ENCODE data around the gene KITLG. TPM values are rescaled to one million over a fixed set of nuclear protein-coding genes. Genes with fewer than 3 reads are reported as not detected.
"Not testable (repeated sequence)": the region's sequence is repeated elsewhere in the genome, so short reads cannot be mapped to it uniquely, and the experiment has no call there.

The KITLG gene
- total and polyA plus RNA-seq, 2 of the 8 experiments (the other 6 are each of a cell fraction or from before 2014, with no cell fraction given), result 1.3 to 7.8 TPM

DNA sequence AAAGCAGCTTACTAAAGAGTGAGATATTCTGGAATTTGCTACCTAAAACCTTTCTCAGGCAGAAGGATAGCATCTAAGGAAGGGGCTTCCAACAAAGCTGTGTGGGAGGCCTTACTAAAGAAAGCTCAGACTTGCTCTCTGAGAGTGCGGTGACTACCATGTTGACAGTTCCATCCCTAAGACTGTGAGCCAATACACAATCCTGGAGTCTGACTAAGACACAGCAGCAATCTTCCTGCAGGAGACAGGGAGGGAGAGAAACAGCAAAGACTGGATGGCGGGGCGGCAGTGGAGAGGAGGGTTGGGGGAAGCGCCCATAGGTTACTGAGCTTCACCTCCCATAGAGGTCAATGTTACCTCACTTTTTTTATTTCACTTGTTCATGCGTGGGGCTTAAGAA is 70.9 kb downstream of the KITLG start (continued):
- TF ChIP-seq SRF (IDR thresholded peaks at IDR 0.05; ENCODE audit: low read depth, low read length), result no peak
- TF ChIP-seq TCF12 (IDR thresholded peaks at IDR 0.05; ENCODE audit: low read depth, low read length), result no peak

DNA sequence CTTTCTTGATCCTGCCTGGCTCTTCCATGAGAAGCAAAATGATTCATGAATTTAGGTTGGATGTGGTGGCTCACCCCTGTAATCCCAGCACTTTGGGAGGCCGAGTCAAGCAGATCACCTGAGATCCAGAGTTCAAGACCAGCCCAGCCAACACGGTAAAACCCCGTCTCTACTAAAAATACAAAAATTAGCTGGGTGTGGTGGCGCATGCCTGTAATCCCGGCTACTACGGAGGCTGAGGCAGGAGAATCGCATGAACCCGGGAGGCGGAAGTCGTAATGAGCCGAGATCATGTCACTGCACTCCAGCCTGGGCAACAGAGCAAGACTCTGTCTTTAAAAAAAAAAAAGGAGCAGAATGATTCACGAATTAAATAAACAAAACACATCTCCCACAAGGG is 72.4 kb downstream of the KITLG start:
- H2BK15ac ChIP-seq (ENCODE audit: low read length); DNase-seq (ENCODE audit: low read depth in 1 of 2, low spot score in 2 of 2); H2BK12ac ChIP-seq (ENCODE audit: low read depth, low read length); H3K79me2 ChIP-seq (ENCODE audit: control insufficient read depth in 1 of 2, insufficient read depth in 2 of 2, low read length in 2 of 2); H3K4me2 ChIP-seq (ENCODE audit: insufficient read depth in 1 of 2, low read depth in 2 of 2, low read length in 2 of 2); CTCF ChIA-PET (ENCODE audit: partially characterized antibody); H2BK120ac ChIP-seq (replicated peaks; ENCODE audit: low read depth, low read length); H3K9me3 ChIP-seq (ENCODE audit: insufficient read depth in 2 of 2, low read depth in 1 of 2, low read length in 1 of 2); H3K14ac ChIP-seq (ENCODE audit: insufficient read length); H2BK20ac ChIP-seq (ENCODE audit: low read length); POLR2A ChIA-PET (ENCODE audit: partially characterized antibody); H3K56ac ChIP-seq (replicated peaks; ENCODE audit: insufficient read length, low read depth, low read length); H3K23ac ChIP-seq (ENCODE audit: insufficient read length); H3K4me3 ChIP-seq (ENCODE audit: extremely low read depth in 1 of 4, insufficient read depth in 2 of 4, low read depth in 3 of 4, low read length in 4 of 4); H2AK5ac ChIP-seq (ENCODE audit: low read depth, low read length); H3K79me1 ChIP-seq (ENCODE audit: low read depth, low read length); H3K9ac ChIP-seq (replicated peaks in 1 of 4; ENCODE audit: extremely low read depth in 1 of 4, low read depth in 3 of 4, low read length in 3 of 4); H3K18ac ChIP-seq (ENCODE audit: extremely low read depth, low read length); H2BK5ac ChIP-seq (ENCODE audit: low read depth, low read length); H3K27ac ChIP-seq (ENCODE audit: low read depth, low read length); H3K27me3 ChIP-seq (replicated peaks in 1 of 4; ENCODE audit: control insufficient read depth in 3 of 4, extremely low read depth in 1 of 4, insufficient read depth in 3 of 4, low read length in 3 of 4); FAIRE-seq; H4K20me1 ChIP-seq (replicated peaks in 1 of 2; ENCODE audit: control insufficient read depth in 1 of 2, insufficient read depth in 2 of 2, low read length in 2 of 2); H3K4me1 ChIP-seq (replicated peaks in 1 of 4; ENCODE audit: control insufficient read depth in 3 of 4, insufficient read depth in 4 of 4, low read length in 3 of 4); H2AFZ ChIP-seq (ENCODE audit: low read length); H3K36me3 ChIP-seq (ENCODE audit: control insufficient read depth in 2 of 4, insufficient read depth in 4 of 4, low read length in 3 of 4); H3K23me2 ChIP-seq (ENCODE audit: low read depth, low read length); H3K4ac ChIP-seq (replicated peaks; ENCODE audit: insufficient read length, low read depth, low read length); H4K5ac ChIP-seq (ENCODE audit: insufficient read length, low read depth, low read length); H4K8ac ChIP-seq (ENCODE audit: extremely low read depth, insufficient read depth, low read length); H4K91ac ChIP-seq (replicated peaks; ENCODE audit: insufficient read length, low read length): not testable (repeated sequence)
- WGBS, 2 experiments (ENCODE audit: extremely low coverage in 1 of 2, insufficient coverage in 1 of 2, insufficient read length in 1 of 2, insufficient replicate concordance in 2 of 2, low coverage in 1 of 2, low lambda C conversion rate in 2 of 2, missing lambda C conversion rate in 1 of 2), result 92% methylated on average over 12 of the region's 12 CpGs; no CpG with 5 or more reads in 1 of the 2 experiments
